GM23338 (cell line): ENCODE results near the gene NCBP3. TPM values are rescaled to one million over a fixed set of nuclear protein-coding genes. Genes with fewer than 3 reads are reported as not detected.
A peak's percentile ranks its signal among the peaks of the same experiment; 100 is the strongest.

Experiments used
- ATAC-seq: fragments of 200-7000 bp; cut with Tn5 transposase; 3 replicates; pipeline ENCODE4 v1.9.1; 2020
- DNase-seq: peaks from one replicate; pipeline ENCODE4 v3.0.0-alpha.2; 2015; ENCODE audit warnings: low spot score
- H2AFZ ChIP-seq: fragments of 200-600 bp; sonication (generic); 2 replicates; pipeline ENCODE4 v1.8.0; 2016; ENCODE audit warnings: antibody characterized with exemption, mild to moderate bottlenecking, moderate library complexity
- H3F3A ChIP-seq: fragments of 200-600 bp; sonication (generic); replicated peaks from 2 replicates; pipeline ENCODE4 v1.8.0; 2017; ENCODE audit warnings: antibody characterized with exemption, mixed run types, low read depth
- H3K27ac ChIP-seq: fragments of 200-600 bp; sonication (generic); 2 replicates; pipeline ENCODE4 v1.6.1; 2016; ENCODE audit warnings: low read depth
- H3K27me3 ChIP-seq: fragments of 200-600 bp; sonication (generic); 2 replicates; pipeline ENCODE4 v1.8.0; 2016; ENCODE audit warnings: mild to moderate bottlenecking, mixed run types, moderate library complexity; ENCODE audit not compliant: insufficient read depth
- H3K36me3 ChIP-seq: fragments of 200-600 bp; sonication (generic); 2 replicates; pipeline ENCODE4 v1.8.0; 2016; ENCODE audit warnings: mild to moderate bottlenecking; ENCODE audit not compliant: insufficient read depth
- H3K4me1 ChIP-seq: fragments of 200-600 bp; sonication (generic); 2 replicates; pipeline ENCODE4 v1.8.0; 2016; ENCODE audit warnings: mild to moderate bottlenecking, moderate library complexity; ENCODE audit not compliant: insufficient read depth
- H3K4me2 ChIP-seq: fragments of 200-600 bp; sonication (generic); 2 replicates; pipeline ENCODE4 v1.7.1; 2017; ENCODE audit warnings: mixed run types
- H3K4me3 ChIP-seq: fragments of 200-600 bp; sonication (generic); 2 replicates; pipeline ENCODE4 v1.6.1; 2016; ENCODE audit warnings: mixed run types
- H3K79me2 ChIP-seq: fragments of 200-600 bp; sonication (generic); replicated peaks from 2 replicates; pipeline ENCODE4 v1.8.0; 2017; ENCODE audit warnings: mild to moderate bottlenecking; ENCODE audit not compliant: insufficient read depth
- H3K9me2 ChIP-seq: fragments of 200-600 bp; sonication (generic); 2 replicates; pipeline ENCODE4 v1.8.0; 2017; ENCODE audit not compliant: insufficient read depth
- H4K20me1 ChIP-seq: fragments of 200-600 bp; sonication (generic); replicated peaks from 2 replicates; pipeline ENCODE4 v1.8.0; 2017; ENCODE audit warnings: mild to moderate bottlenecking; ENCODE audit not compliant: insufficient read depth
- H3K27ac Mint-ChIP-seq: 2 replicates; pipeline ENCODE4 v1.8.0; 2020; ENCODE audit warnings: inconsistent platforms, mild to moderate bottlenecking, moderate library complexity, mixed read lengths
- H3K27me3 Mint-ChIP-seq: 3 replicates; pipeline ENCODE4 v1.8.0; 2022; ENCODE audit warnings: low read depth, mild to moderate bottlenecking, moderate library complexity, mixed read lengths, inconsistent platforms; ENCODE audit not compliant: insufficient read depth, poor library complexity
- H3K36me3 Mint-ChIP-seq: 3 replicates; pipeline ENCODE4 v1.8.0; 2021; ENCODE audit warnings: low read depth, mild to moderate bottlenecking, inconsistent platforms, moderate library complexity, mixed read lengths
- H3K4me1 Mint-ChIP-seq: 3 replicates; pipeline ENCODE4 v1.8.0; 2020; ENCODE audit warnings: mild to moderate bottlenecking, inconsistent platforms, mixed read lengths
- H3K4me3 Mint-ChIP-seq: 3 replicates; pipeline ENCODE4 v1.8.0; 2021; ENCODE audit warnings: moderate library complexity, mild to moderate bottlenecking, inconsistent platforms, mixed read lengths
- H3K9me3 Mint-ChIP-seq: 3 replicates; pipeline ENCODE4 v1.8.0; 2020; ENCODE audit warnings: moderate library complexity, mild to moderate bottlenecking, inconsistent platforms, mixed read lengths
- CREB1 ChIP-seq: fragments of 250-450 bp; sonication (Bioruptor Pico); IDR thresholded peaks from 2 replicates; pipeline ENCODE4 v1.5.0; 2020; ENCODE audit warnings: low read depth, mild to moderate bottlenecking, moderate library complexity
- POLR2AphosphoS5 ChIP-seq: IDR thresholded peaks from 2 replicates; pipeline ENCODE4 v1.6.1; 2016; ENCODE audit warnings: antibody characterized with exemption, low read depth
- STAT1 ChIP-seq: IDR thresholded peaks from one replicate; pipeline ENCODE4 v1.6.1; 2016; ENCODE audit warnings: antibody characterized with exemption; ENCODE audit not compliant: unreplicated experiment
- ZNF114 ChIP-seq: fragments of 250-450 bp; sonication (Bioruptor Pico); IDR thresholded peaks from 2 replicates; pipeline ENCODE4 v1.5.0; 2020; ENCODE audit warnings: mild to moderate bottlenecking, moderate library complexity
- polyA plus RNA-seq: library from polyadenylated mRNA; unstranded; fragments of >200 nt; fragmentation: Nextera tagmentation; extraction: Ambion mirVana; gene quantifications from 2 replicates; pipeline ENCODE4 v1.2.1, GENCODE V29; 2016
- total RNA-seq: library from RNA; depleted of rRNA; stranded (reverse); fragments of >200 nt; shearing (Covaris generic); gene quantifications from 2 replicates; pipeline ENCODE4 v1.2.3, GENCODE V29; 2014
- TF ChIP-seq, protein P1 (sequence below): fragments of 250-450 bp; sonication (Bioruptor Pico); IDR thresholded peaks from 2 replicates; pipeline ENCODE4 v1.5.0; 2020; ENCODE audit warnings: mild to moderate bottlenecking, moderate library complexity

Gene NCBP3
- total and polyA plus RNA-seq, 2 experiments from 2014 or later, result 35.5 to 42.8 TPM

DNA sequence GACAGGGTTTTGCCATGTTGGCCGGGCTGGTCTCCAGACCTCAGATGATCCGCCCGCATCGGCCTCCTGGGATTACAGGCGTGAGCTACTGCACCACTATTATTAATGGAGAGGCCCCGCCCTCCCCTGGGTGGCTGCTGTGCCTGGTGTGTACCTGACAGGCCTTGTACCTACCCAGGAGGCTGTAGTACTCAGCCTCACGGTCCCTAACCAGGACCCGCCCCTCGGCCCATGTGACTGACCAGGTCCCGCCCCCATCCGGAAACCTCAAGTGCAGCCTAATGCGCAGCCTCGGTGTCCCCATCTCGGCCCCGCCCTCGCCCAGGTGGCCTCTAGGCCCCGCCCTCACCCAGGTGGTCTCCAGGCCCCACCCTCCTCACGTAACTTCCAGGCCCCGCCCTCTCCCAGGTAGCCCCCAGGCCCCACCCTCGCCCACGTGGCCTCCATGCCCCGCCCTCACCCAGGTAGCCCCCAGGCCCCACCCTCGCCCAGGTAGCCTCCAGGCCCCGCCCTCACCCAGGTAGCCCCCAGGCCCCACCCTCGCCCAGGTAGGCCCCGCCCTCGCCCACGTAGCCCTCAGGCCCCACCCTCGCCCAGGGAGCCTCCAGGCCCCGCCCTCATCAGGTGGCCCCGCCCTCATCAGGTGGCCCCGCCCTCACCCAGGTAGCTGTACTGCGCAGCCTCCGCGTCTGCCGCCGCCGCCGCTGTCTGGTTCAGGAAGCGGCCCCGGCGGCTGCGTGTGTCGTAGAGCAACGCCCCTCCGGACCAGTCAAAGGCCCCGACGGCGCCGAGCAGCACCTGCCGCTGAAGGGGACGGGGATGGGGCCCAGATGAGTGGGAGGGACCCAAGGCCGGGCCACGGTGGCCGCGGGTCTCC, 91.3 kb downstream of the NCBP3 start:
- Mint-ChIP-seq H3K4me3 (peak overlapping the region; percentile 70; the same call in 2 of the 3 replicates), H3K27me3 (peaks cover 16% of the 10 kb centered on the region), H3K4me1 (peaks cover 10% of the 10 kb centered on the region), H3K9me3 (peaks cover 6% of the 10 kb centered on the region), H3K27ac (no peak overlapping the region), H3K36me3 (peaks cover 7% of the 10 kb centered on the region)
- Histone ChIP-seq H3K36me3 (no peaks in the 10 kb centered on the region), H3K4me3 (peak overlapping the region; percentile 79), H3K27me3 (no peaks in the 10 kb centered on the region), H3F3A (no peaks in the 10 kb centered on the region), H3K27ac (peak overlapping the region; percentile 81; the same call in 1 of the 2 replicates), H3K79me2 (no peaks in the 10 kb centered on the region), H3K4me1 (peaks cover 6% of the 10 kb centered on the region; the same call in 1 of the 2 replicates), H3K9me2 (no peaks in the 10 kb centered on the region), H2AFZ (peak overlapping the region; percentile 87), H3K4me2 (peak overlapping the region; percentile 86), H4K20me1 (no peaks in the 10 kb centered on the region)
- ATAC-seq (peak; percentile 93), DNase-seq (peak; percentile 100)
- TF ChIP-seq, protein P1, sequence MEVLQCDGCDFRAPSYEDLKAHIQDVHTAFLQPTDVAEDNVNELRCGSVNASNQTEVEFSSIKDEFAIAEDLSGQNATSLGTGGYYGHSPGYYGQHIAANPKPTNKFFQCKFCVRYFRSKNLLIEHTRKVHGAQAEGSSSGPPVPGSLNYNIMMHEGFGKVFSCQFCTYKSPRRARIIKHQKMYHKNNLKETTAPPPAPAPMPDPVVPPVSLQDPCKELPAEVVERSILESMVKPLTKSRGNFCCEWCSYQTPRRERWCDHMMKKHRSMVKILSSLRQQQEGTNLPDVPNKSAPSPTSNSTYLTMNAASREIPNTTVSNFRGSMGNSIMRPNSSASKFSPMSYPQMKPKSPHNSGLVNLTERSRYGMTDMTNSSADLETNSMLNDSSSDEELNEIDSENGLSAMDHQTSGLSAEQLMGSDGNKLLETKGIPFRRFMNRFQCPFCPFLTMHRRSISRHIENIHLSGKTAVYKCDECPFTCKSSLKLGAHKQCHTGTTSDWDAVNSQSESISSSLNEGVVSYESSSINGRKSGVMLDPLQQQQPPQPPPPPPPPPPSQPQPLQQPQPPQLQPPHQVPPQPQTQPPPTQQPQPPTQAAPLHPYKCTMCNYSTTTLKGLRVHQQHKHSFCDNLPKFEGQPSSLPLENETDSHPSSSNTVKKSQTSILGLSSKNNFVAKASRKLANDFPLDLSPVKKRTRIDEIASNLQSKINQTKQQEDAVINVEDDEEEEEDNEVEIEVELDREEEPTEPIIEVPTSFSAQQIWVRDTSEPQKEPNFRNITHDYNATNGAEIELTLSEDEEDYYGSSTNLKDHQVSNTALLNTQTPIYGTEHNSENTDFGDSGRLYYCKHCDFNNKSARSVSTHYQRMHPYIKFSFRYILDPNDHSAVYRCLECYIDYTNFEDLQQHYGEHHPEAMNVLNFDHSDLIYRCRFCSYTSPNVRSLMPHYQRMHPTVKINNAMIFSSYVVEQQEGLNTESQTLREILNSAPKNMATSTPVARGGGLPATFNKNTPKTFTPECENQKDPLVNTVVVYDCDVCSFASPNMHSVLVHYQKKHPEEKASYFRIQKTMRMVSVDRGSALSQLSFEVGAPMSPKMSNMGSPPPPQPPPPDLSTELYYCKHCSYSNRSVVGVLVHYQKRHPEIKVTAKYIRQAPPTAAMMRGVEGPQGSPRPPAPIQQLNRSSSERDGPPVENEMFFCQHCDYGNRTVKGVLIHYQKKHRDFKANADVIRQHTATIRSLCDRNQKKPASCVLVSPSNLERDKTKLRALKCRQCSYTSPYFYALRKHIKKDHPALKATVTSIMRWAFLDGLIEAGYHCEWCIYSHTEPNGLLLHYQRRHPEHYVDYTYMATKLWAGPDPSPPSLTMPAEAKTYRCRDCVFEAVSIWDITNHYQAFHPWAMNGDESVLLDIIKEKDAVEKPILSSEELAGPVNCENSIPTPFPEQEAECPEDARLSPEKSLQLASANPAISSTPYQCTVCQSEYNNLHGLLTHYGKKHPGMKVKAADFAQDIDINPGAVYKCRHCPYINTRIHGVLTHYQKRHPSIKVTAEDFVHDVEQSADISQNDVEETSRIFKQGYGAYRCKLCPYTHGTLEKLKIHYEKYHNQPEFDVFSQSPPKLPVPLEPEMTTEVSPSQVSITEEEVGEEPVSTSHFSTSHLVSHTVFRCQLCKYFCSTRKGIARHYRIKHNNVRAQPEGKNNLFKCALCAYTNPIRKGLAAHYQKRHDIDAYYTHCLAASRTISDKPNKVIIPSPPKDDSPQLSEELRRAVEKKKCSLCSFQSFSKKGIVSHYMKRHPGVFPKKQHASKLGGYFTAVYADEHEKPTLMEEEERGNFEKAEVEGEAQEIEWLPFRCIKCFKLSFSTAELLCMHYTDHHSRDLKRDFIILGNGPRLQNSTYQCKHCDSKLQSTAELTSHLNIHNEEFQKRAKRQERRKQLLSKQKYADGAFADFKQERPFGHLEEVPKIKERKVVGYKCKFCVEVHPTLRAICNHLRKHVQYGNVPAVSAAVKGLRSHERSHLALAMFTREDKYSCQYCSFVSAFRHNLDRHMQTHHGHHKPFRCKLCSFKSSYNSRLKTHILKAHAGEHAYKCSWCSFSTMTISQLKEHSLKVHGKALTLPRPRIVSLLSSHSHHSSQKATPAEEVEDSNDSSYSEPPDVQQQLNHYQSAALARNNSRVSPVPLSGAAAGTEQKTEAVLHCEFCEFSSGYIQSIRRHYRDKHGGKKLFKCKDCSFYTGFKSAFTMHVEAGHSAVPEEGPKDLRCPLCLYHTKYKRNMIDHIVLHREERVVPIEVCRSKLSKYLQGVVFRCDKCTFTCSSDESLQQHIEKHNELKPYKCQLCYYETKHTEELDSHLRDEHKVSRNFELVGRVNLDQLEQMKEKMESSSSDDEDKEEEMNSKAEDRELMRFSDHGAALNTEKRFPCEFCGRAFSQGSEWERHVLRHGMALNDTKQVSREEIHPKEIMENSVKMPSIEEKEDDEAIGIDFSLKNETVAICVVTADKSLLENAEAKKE (CRISPR knock-in tag), result no peak
- TF ChIP-seq ZNF114 (no peak), POLR2AphosphoS5 (peak; percentile 96), CREB1 (CRISPR knock-in tag) (peak; percentile 33; the same call in 1 of the 2 replicates), STAT1 (no peak)
